Measurements from ENCODE around the gene ZC2HC1C. TPM values are rescaled to one million over a fixed set of nuclear protein-coding genes. Genes with fewer than 3 reads are reported as not detected.

The ZC2HC1C gene
- total and polyA plus RNA-seq, 3 donors from 2014 or later: 35.2 to 233 (median 63.5) TPM

- no peaks in the 10 kb centered on the region for H3K27me3 ChIP-seq
- H3K4me3 ChIP-seq: peak overlapping the region; percentile 79 to 89
- peaks cover 22% of the 10 kb centered on the region for H3K4me1 ChIP-seq
- no peak for TF ChIP-seq CTCF (IDR thresholded peaks at IDR 0.05)
- no peak for TF ChIP-seq POLR2A (IDR thresholded peaks at IDR 0.05)
- no peaks in the 10 kb centered on the region for H3K36me3 ChIP-seq (ENCODE audit: low read depth, missing control alignments)
- no peaks in the 10 kb centered on the region for H3K9me3 ChIP-seq
- intact Hi-C loops (cut with DNase I; ENCODE audit: low total_unique reads): no loop called here
- no peak for DNase-seq
- 33 to 53% methylated on average over 10 of the region's 10 CpGs for WGBS, 2 donors
- peak overlapping the region; percentile 87 to 97 for H3K27ac ChIP-seq
Measured at GRCh38 chr14:75127903-75128595, 58.6 kb downstream of the ZC2HC1C start.

- no peaks in the 10 kb centered on the region for H3K36me3 ChIP-seq (ENCODE audit: low read depth, missing control alignments)
- 67 to 75% methylated on average over 5 of the region's 5 CpGs for WGBS, 2 donors
- H3K4me3 ChIP-seq: no peak overlapping the region
- DNase-seq: no peak
- no peak overlapping the region for H3K27ac ChIP-seq
- peaks cover 22% of the 10 kb centered on the region for H3K4me1 ChIP-seq
- H3K9me3 ChIP-seq: no peaks in the 10 kb centered on the region
- H3K27me3 ChIP-seq: no peaks in the 10 kb centered on the region
- TF ChIP-seq CTCF (IDR thresholded peaks at IDR 0.05) (no peak), POLR2A (IDR thresholded peaks at IDR 0.05) (no peak)
- intact Hi-C loops (cut with DNase I; ENCODE audit: low total_unique reads): no loop called here
Measured at GRCh38 chr14:75128596-75128990, 59.2 kb downstream of the ZC2HC1C start.

Small RNA genes lying within 50 kb of the gene (small RNA-seq; reads per million reads assigned to genes)
- gene HIF1AP1: 0 reads per million in 2 donors
- 0 reads per million in 2 donors for gene RNU6-689P

Other genes with a start within 250 kb of the ZC2HC1C start
- gene PROX2, start 193.5 kb upstream of the ZC2HC1C start, total RNA-seq: under 1 TPM; 0.06 to 0.08 TPM
- 0.08 TPM for gene PROX2, start 193.5 kb upstream of the ZC2HC1C start, polyA plus RNA-seq (ENCODE audit: insufficient read depth, low read depth, low replicate concordance)
- 10 to 100 TPM; 82.0 to 98.1 TPM for gene DLST, start 187.7 kb upstream of the ZC2HC1C start, total RNA-seq
- gene DLST, start 187.7 kb upstream of the ZC2HC1C start, polyA plus RNA-seq (ENCODE audit: insufficient read depth, low read depth, low replicate concordance): 82.8 TPM
- gene RPS6KL1, start 146.4 kb upstream of the ZC2HC1C start, total RNA-seq: 10 to 100 TPM; 22.5 to 22.9 TPM
- gene RPS6KL1, start 146.4 kb upstream of the ZC2HC1C start, polyA plus RNA-seq (ENCODE audit: insufficient read depth, low read depth, low replicate concordance): 41.8 TPM
- 10 to 100 TPM in 1 of 2 donors, 1 to 10 TPM in 1; 6.5 to 11.5 TPM for gene PGF, start 114.0 kb upstream of the ZC2HC1C start, total RNA-seq
- gene PGF, start 114.0 kb upstream of the ZC2HC1C start, polyA plus RNA-seq (ENCODE audit: insufficient read depth, low read depth, low replicate concordance): 5.4 TPM
- gene EIF2B2, start 66.7 kb upstream of the ZC2HC1C start, total RNA-seq: 10 to 100 TPM; 39.4 to 40.4 TPM
- 124 TPM for gene EIF2B2, start 66.7 kb upstream of the ZC2HC1C start, polyA plus RNA-seq (ENCODE audit: insufficient read depth, low read depth, low replicate concordance)
- gene MLH3, start 18.2 kb upstream of the ZC2HC1C start, total RNA-seq: 10 to 100 TPM; 31.8 to 36.2 TPM
- 21.5 TPM for gene MLH3, start 18.2 kb upstream of the ZC2HC1C start, polyA plus RNA-seq (ENCODE audit: insufficient read depth, low read depth, low replicate concordance)
- gene ACYP1, start 5.6 kb upstream of the ZC2HC1C start, total RNA-seq: 10 to 100 TPM; 20.1 to 24.4 TPM
- 38.8 TPM for gene ACYP1, start 5.6 kb upstream of the ZC2HC1C start, polyA plus RNA-seq (ENCODE audit: insufficient read depth, low read depth, low replicate concordance)
- 100 to 1,000 TPM; 120 to 125 TPM for gene NEK9, start 57.4 kb downstream of the ZC2HC1C start, total RNA-seq
- gene NEK9, start 57.4 kb downstream of the ZC2HC1C start, polyA plus RNA-seq (ENCODE audit: insufficient read depth, low read depth, low replicate concordance): 86.6 TPM
- gene TMED10, start 107.0 kb downstream of the ZC2HC1C start, total RNA-seq: 100 to 1,000 TPM; 255 to 334 TPM
- gene TMED10, start 107.0 kb downstream of the ZC2HC1C start, polyA plus RNA-seq (ENCODE audit: insufficient read depth, low read depth, low replicate concordance): 417 TPM
- 10 to 100 TPM; 44.2 to 66.1 TPM for gene FOS, start 209.2 kb downstream of the ZC2HC1C start, total RNA-seq
- gene FOS, start 209.2 kb downstream of the ZC2HC1C start, polyA plus RNA-seq (ENCODE audit: insufficient read depth, low read depth, low replicate concordance): 247 TPM

Measured in testis (tissue), 3 donors.